Measurements from ENCODE around the gene TMEM150A.

TMEM150A gene

GRCh38 chr2:85557130-85557529 is 45.4 kb downstream of the TMEM150A start:
- Histone ChIP-seq H3K23ac (ENCODE audit: low read depth, low read length, poor library complexity) (no peak overlapping the region), H2BK5ac (ENCODE audit: low read length) (no peak overlapping the region), H2AK5ac (ENCODE audit: low read depth, low read length) (no peak overlapping the region), H3K4me2 (ENCODE audit: insufficient read depth, low read length, poor library complexity, severe bottlenecking) (no peak overlapping the region), H3K4me3 (ENCODE audit: low read length in 2 of 2) (no peak overlapping the region), H2BK12ac (ENCODE audit: low read length) (no peak overlapping the region), H2AFZ (ENCODE audit: low read length) (no peak overlapping the region), H3K4me1 (ENCODE audit: control insufficient read depth in 2 of 2, insufficient read depth in 1 of 2, low read depth in 1 of 2, low read length in 2 of 2) (peaks cover 0 to 2% of the 10 kb centered on the region in 2 donors), H2BK120ac (ENCODE audit: low read depth, low read length) (no peak overlapping the region), H3K4ac (ENCODE audit: low read length) (no peak overlapping the region), H4K8ac (ENCODE audit: low read depth, low read length) (no peak overlapping the region), H3K9me3 (replicated peaks in 1 of 2; ENCODE audit: control insufficient read depth in 2 of 2, insufficient read depth in 1 of 2, low read depth in 1 of 2, low read length in 2 of 2) (no peaks in the 10 kb centered on the region), H3K27ac (replicated peaks; ENCODE audit: low read length) (no peak overlapping the region), H3K36me3 (replicated peaks in 1 of 2; ENCODE audit: control insufficient read depth in 2 of 2, insufficient read depth in 2 of 2, low read length in 2 of 2) (peaks cover 28 to 68% of the 10 kb centered on the region in 2 donors), H4K91ac (ENCODE audit: low read depth, low read length, poor library complexity) (no peak overlapping the region), H3K9ac (ENCODE audit: low read depth, low read length, poor library complexity) (no peak overlapping the region), H3K27me3 (ENCODE audit: control insufficient read depth in 3 of 3, insufficient read depth in 3 of 3, low read depth in 1 of 3, low read length in 3 of 3) (no peaks in the 10 kb centered on the region), H3K79me1 (ENCODE audit: low read depth, low read length) (peaks cover 4% of the 10 kb centered on the region), H2BK15ac (ENCODE audit: low read length) (no peak overlapping the region), H3K18ac (ENCODE audit: low read length) (no peak overlapping the region), H3K14ac (ENCODE audit: low read length) (no peak overlapping the region)
- no CpG with 5 or more reads among the region's 5 CpGs for WGBS, 2 donors (ENCODE audit: extremely low coverage in 2 of 2, insufficient read length in 2 of 2, insufficient replicate concordance in 1 of 2)
- DNase-seq (ENCODE audit: low spot score) = no peak

GRCh38 chr2:85554980-85555612 is 47.4 kb downstream of the TMEM150A start:
- Histone ChIP-seq H3K14ac (ENCODE audit: low read length) (no peak overlapping the region), H2BK15ac (ENCODE audit: low read length) (no peak overlapping the region), H2BK12ac (ENCODE audit: low read length) (no peak overlapping the region), H3K9ac (ENCODE audit: low read depth, low read length, poor library complexity) (no peak overlapping the region), H3K4ac (ENCODE audit: low read length) (no peak overlapping the region), H4K8ac (ENCODE audit: low read depth, low read length) (no peak overlapping the region), H3K79me1 (ENCODE audit: low read depth, low read length) (peaks cover 4% of the 10 kb centered on the region), H2AK5ac (ENCODE audit: low read depth, low read length) (no peak overlapping the region), H3K27me3 (ENCODE audit: control insufficient read depth in 3 of 3, insufficient read depth in 3 of 3, low read depth in 1 of 3, low read length in 3 of 3) (no peaks in the 10 kb centered on the region), H3K27ac (replicated peaks; ENCODE audit: low read length) (no peak overlapping the region), H3K36me3 (replicated peaks in 1 of 2; ENCODE audit: control insufficient read depth in 2 of 2, insufficient read depth in 2 of 2, low read length in 2 of 2) (peaks cover 44 to 88% of the 10 kb centered on the region in 2 donors), H3K4me2 (ENCODE audit: insufficient read depth, low read length, poor library complexity, severe bottlenecking) (no peak overlapping the region), H4K91ac (ENCODE audit: low read depth, low read length, poor library complexity) (no peak overlapping the region), H2BK5ac (ENCODE audit: low read length) (no peak overlapping the region), H2BK120ac (ENCODE audit: low read depth, low read length) (no peak overlapping the region), H2AFZ (ENCODE audit: low read length) (no peak overlapping the region), H3K4me3 (ENCODE audit: low read length in 2 of 2) (no peak overlapping the region), H3K18ac (ENCODE audit: low read length) (no peak overlapping the region), H3K9me3 (replicated peaks in 1 of 2; ENCODE audit: control insufficient read depth in 2 of 2, insufficient read depth in 1 of 2, low read depth in 1 of 2, low read length in 2 of 2) (no peaks in the 10 kb centered on the region), H3K4me1 (ENCODE audit: control insufficient read depth in 2 of 2, insufficient read depth in 1 of 2, low read depth in 1 of 2, low read length in 2 of 2) (no peaks in the 10 kb centered on the region), H3K23ac (ENCODE audit: low read depth, low read length, poor library complexity) (no peak overlapping the region)
- DNase-seq (ENCODE audit: low spot score) = no peak
- no CpG with 5 or more reads among the region's 3 CpGs for WGBS, 2 donors (ENCODE audit: extremely low coverage in 2 of 2, insufficient read length in 2 of 2, insufficient replicate concordance in 1 of 2)

- H3K4me1 ChIP-seq (ENCODE audit: control insufficient read depth in 2 of 2, insufficient read depth in 1 of 2, low read depth in 1 of 2, low read length in 2 of 2) = no peaks in the 10 kb centered on the region
- no peak overlapping the region for H2BK120ac ChIP-seq (ENCODE audit: low read depth, low read length)
- no peak overlapping the region for H3K27ac ChIP-seq (replicated peaks; ENCODE audit: low read length)
- H3K79me1 ChIP-seq (ENCODE audit: low read depth, low read length) = peaks cover 2% of the 10 kb centered on the region
- H2AFZ ChIP-seq (ENCODE audit: low read length) = no peak overlapping the region
- H4K91ac ChIP-seq (ENCODE audit: low read depth, low read length, poor library complexity) = no peak overlapping the region
- peaks cover 37 to 91% of the 10 kb centered on the region in 2 donors for H3K36me3 ChIP-seq (replicated peaks in 1 of 2; ENCODE audit: control insufficient read depth in 2 of 2, insufficient read depth in 2 of 2, low read length in 2 of 2)
- H3K27me3 ChIP-seq (ENCODE audit: control insufficient read depth in 3 of 3, insufficient read depth in 3 of 3, low read depth in 1 of 3, low read length in 3 of 3) = no peaks in the 10 kb centered on the region
- H2BK5ac ChIP-seq (ENCODE audit: low read length) = no peak overlapping the region
- H3K9ac ChIP-seq (ENCODE audit: low read depth, low read length, poor library complexity) = no peak overlapping the region
- no peak overlapping the region for H4K8ac ChIP-seq (ENCODE audit: low read depth, low read length)
- no peak overlapping the region for H2BK12ac ChIP-seq (ENCODE audit: low read length)
- no CpG with 5 or more reads among the region's 6 CpGs for WGBS, 2 donors (ENCODE audit: extremely low coverage in 2 of 2, insufficient read length in 2 of 2, insufficient replicate concordance in 1 of 2)
- no peak overlapping the region for H3K23ac ChIP-seq (ENCODE audit: low read depth, low read length, poor library complexity)
- H3K9me3 ChIP-seq (replicated peaks in 1 of 2; ENCODE audit: control insufficient read depth in 2 of 2, insufficient read depth in 1 of 2, low read depth in 1 of 2, low read length in 2 of 2) = no peaks in the 10 kb centered on the region
- DNase-seq (ENCODE audit: low spot score) = no peak
- H3K4me3 ChIP-seq (ENCODE audit: low read length in 2 of 2) = no peak overlapping the region
- no peak overlapping the region for H3K4ac ChIP-seq (ENCODE audit: low read length)
- H3K14ac ChIP-seq (ENCODE audit: low read length) = no peak overlapping the region
- no peak overlapping the region for H3K18ac ChIP-seq (ENCODE audit: low read length)
- H3K4me2 ChIP-seq (ENCODE audit: insufficient read depth, low read length, poor library complexity, severe bottlenecking) = no peak overlapping the region
- no peak overlapping the region for H2AK5ac ChIP-seq (ENCODE audit: low read depth, low read length)
- no peak overlapping the region for H2BK15ac ChIP-seq (ENCODE audit: low read length)
Measured at GRCh38 chr2:85553184-85553583, 49.3 kb downstream of the TMEM150A start.

GRCh38 chr2:85551698-85552678 is 50.5 kb downstream of the TMEM150A start:
- Histone ChIP-seq H3K27me3 (ENCODE audit: control insufficient read depth in 3 of 3, insufficient read depth in 3 of 3, low read depth in 1 of 3, low read length in 3 of 3) (no peaks in the 10 kb centered on the region), H3K9ac (ENCODE audit: low read depth, low read length, poor library complexity) (no peak overlapping the region), H3K18ac (ENCODE audit: low read length) (no peak overlapping the region), H3K14ac (ENCODE audit: low read length) (no peak overlapping the region), H3K9me3 (replicated peaks in 1 of 2; ENCODE audit: control insufficient read depth in 2 of 2, insufficient read depth in 1 of 2, low read depth in 1 of 2, low read length in 2 of 2) (no peaks in the 10 kb centered on the region), H2AK5ac (ENCODE audit: low read depth, low read length) (no peak overlapping the region), H2BK5ac (ENCODE audit: low read length) (no peak overlapping the region), H3K27ac (replicated peaks; ENCODE audit: low read length) (no peak overlapping the region), H2BK120ac (ENCODE audit: low read depth, low read length) (no peak overlapping the region), H3K4ac (ENCODE audit: low read length) (no peak overlapping the region), H3K36me3 (replicated peaks in 1 of 2; ENCODE audit: control insufficient read depth in 2 of 2, insufficient read depth in 2 of 2, low read length in 2 of 2) (peaks cover 36 to 89% of the 10 kb centered on the region in 2 donors), H2BK12ac (ENCODE audit: low read length) (no peak overlapping the region), H3K79me1 (ENCODE audit: low read depth, low read length) (peaks cover 2% of the 10 kb centered on the region), H3K4me2 (ENCODE audit: insufficient read depth, low read length, poor library complexity, severe bottlenecking) (no peak overlapping the region), H3K23ac (ENCODE audit: low read depth, low read length, poor library complexity) (no peak overlapping the region), H3K4me3 (ENCODE audit: low read length in 2 of 2) (peak overlapping the region in 1 of 2 donors; percentile 20), H3K4me1 (ENCODE audit: control insufficient read depth in 2 of 2, insufficient read depth in 1 of 2, low read depth in 1 of 2, low read length in 2 of 2) (no peaks in the 10 kb centered on the region), H2AFZ (ENCODE audit: low read length) (no peak overlapping the region), H4K8ac (ENCODE audit: low read depth, low read length) (no peak overlapping the region), H4K91ac (ENCODE audit: low read depth, low read length, poor library complexity) (no peak overlapping the region), H2BK15ac (ENCODE audit: low read length) (no peak overlapping the region)
- peak; percentile 82 for DNase-seq (ENCODE audit: low spot score)
- WGBS, 2 donors (ENCODE audit: extremely low coverage in 2 of 2, insufficient read length in 2 of 2, insufficient replicate concordance in 1 of 2) = no CpG with 5 or more reads among the region's 9 CpGs
